ENCODE results near the gene CIAO2A.

DNA sequence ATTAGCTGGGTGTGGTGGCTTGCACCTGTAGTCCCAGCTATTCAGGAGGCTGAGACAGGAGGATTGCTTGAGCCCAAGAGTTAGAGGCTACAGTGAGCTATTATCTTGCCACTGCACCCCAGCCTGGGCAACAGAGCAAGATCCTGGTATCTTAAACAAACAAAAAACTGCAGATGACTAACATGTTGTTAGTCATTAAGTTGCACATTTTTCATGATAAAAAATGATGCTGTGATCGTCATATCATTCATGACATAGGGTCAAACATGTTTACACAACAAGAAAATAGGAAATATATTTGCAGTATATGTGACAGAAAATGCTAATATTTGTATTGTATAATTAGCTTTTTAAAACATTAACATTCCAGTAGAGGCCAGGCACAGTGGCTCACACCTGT lies 27.2 kb downstream of the CIAO2A start:
- TF ChIP-seq, protein P1, sequence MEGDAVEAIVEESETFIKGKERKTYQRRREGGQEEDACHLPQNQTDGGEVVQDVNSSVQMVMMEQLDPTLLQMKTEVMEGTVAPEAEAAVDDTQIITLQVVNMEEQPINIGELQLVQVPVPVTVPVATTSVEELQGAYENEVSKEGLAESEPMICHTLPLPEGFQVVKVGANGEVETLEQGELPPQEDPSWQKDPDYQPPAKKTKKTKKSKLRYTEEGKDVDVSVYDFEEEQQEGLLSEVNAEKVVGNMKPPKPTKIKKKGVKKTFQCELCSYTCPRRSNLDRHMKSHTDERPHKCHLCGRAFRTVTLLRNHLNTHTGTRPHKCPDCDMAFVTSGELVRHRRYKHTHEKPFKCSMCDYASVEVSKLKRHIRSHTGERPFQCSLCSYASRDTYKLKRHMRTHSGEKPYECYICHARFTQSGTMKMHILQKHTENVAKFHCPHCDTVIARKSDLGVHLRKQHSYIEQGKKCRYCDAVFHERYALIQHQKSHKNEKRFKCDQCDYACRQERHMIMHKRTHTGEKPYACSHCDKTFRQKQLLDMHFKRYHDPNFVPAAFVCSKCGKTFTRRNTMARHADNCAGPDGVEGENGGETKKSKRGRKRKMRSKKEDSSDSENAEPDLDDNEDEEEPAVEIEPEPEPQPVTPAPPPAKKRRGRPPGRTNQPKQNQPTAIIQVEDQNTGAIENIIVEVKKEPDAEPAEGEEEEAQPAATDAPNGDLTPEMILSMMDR (IDR thresholded peaks at IDR 0.05; ENCODE audit: low read depth, low read length) = no peak
- TF ChIP-seq POLR2A (IDR thresholded peaks at IDR 0.05; ENCODE audit: extremely low read depth, insufficient read length) = no peak
- TF ChIP-seq, protein P2, sequence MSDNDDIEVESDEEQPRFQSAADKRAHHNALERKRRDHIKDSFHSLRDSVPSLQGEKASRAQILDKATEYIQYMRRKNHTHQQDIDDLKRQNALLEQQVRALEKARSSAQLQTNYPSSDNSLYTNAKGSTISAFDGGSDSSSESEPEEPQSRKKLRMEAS (IDR thresholded peaks at IDR 0.05; ENCODE audit: low read depth, low read length) = no peak
- no peak for TF ChIP-seq MYC (IDR thresholded peaks at IDR 0.05; ENCODE audit: low read depth, low read length)
